ENCODE data around the gene DTX4. TPM values are rescaled to one million over a fixed set of nuclear protein-coding genes. Genes with fewer than 3 reads are reported as not detected.

The DTX4 gene
- total RNA-seq, 1 experiment from 2014 or later, result 7.6 TPM

GRCh38 chr11:59138643-59139042 is 33.3 kb upstream of the DTX4 start:
- no peaks in the 10 kb centered on the region for H3K27me3 ChIP-seq (ENCODE audit: insufficient read depth, low read length)
- H3K36me3 ChIP-seq (ENCODE audit: control insufficient read depth in 1 of 2, insufficient read depth in 2 of 2, low read length in 2 of 2), result no peaks in the 10 kb centered on the region
- H3K9me3 ChIP-seq (ENCODE audit: control insufficient read depth in 1 of 2, insufficient read depth in 1 of 2, low read depth in 1 of 2, low read length in 2 of 2), result no peaks in the 10 kb centered on the region
- DNase-seq (ENCODE audit: low read depth, low spot score) (no peak), ATAC-seq (no peak)
- no peak overlapping the region for H3K27ac ChIP-seq (ENCODE audit: low read depth, low read length)
- no peaks in the 10 kb centered on the region for H3K9me2 ChIP-seq (ENCODE audit: insufficient read depth)
- H3K4me2 ChIP-seq (ENCODE audit: low read length), result no peak overlapping the region
- POLR2A ChIA-PET, result no interaction called here
- RAD21 ChIA-PET (ENCODE audit: low non-redundant PET in 1 of 2, low total read pairs in 2 of 2, uncharacterized antibody in 2 of 2, unreplicated experiment in 2 of 2), result no interaction called here
- TF ChIP-seq ELF1 (IDR thresholded peaks at IDR 0.05; ENCODE audit: borderline replicate concordance, low read depth) (no peak), SRF (IDR thresholded peaks at IDR 0.05; ENCODE audit: low read depth) (no peak), RAD21 (IDR thresholded peaks at IDR 0.05; ENCODE audit: low read depth) (no peak), EZH2 (IDR thresholded peaks at IDR 0.05) (no peak), SP1 (IDR thresholded peaks at IDR 0.05; ENCODE audit: low read depth) (no peak), POLR2AphosphoS5 (IDR thresholded peaks at IDR 0.05; ENCODE audit: low read depth, low read length) (no peak), REST (IDR thresholded peaks at IDR 0.05; ENCODE audit: low read depth) (no peak), FOSL1 (IDR thresholded peaks at IDR 0.05; ENCODE audit: low read depth) (no peak), EGR1 (IDR thresholded peaks at IDR 0.05; ENCODE audit: low read depth) (no peak)
- H3K79me2 ChIP-seq (ENCODE audit: insufficient read depth, low read length), result no peaks in the 10 kb centered on the region
- CTCF ChIA-PET, result no interaction called here
- H2AFZ ChIP-seq (ENCODE audit: low read depth, low read length, poor library complexity, severe bottlenecking), result no peak overlapping the region
- H3K9ac ChIP-seq (ENCODE audit: low read length), result no peak overlapping the region
- intact Hi-C loops (cut with micrococcal nuclease), result loop anchor here (5.0 kb wide), 2 partner anchors 86 to 351 kb away; no protein-coding TSS in a partner anchor
- no peaks in the 10 kb centered on the region for H4K20me1 ChIP-seq (ENCODE audit: insufficient read depth)
- H3K4me3 ChIP-seq (replicated peaks in 1 of 2; ENCODE audit: low read depth in 1 of 2, low read length in 2 of 2), result no peak overlapping the region
- no TSS peak for BruUV-seq (replicated peaks)
- peaks cover 0 to 20% of the 10 kb centered on the region in 2 experiments; a peak in 3 of 4 replicates for H3K4me1 ChIP-seq (ENCODE audit: control insufficient read depth in 1 of 2, insufficient read depth in 2 of 2, low read length in 2 of 2)

Measured in HCT116 (cell line).